GM19395 (cell line): ENCODE data around the gene CYYR1.

Source experiments
- ATAC-seq: cut with Tn5 transposase; IDR thresholded peaks from one replicate; pipeline ENCODE4 v1.9.1; 2021; ENCODE audit warnings: mild to moderate bottlenecking, moderate library complexity; ENCODE audit not compliant: unreplicated experiment

The CYYR1 gene

GRCh38 chr21:26572702-26573381 lies at the start of gene CYYR1:
Gene CYYR1, minus strand, starts transcription at chr21:26573286. Its CDS starts 346 bp downstream, at chr21:26572940.
- ATAC-seq, result no peak

- no peak for ATAC-seq
Observed at GRCh38 chr21:26617176-26617575, 44.1 kb upstream of the CYYR1 start.

- ATAC-seq, result no peak
Observed at GRCh38 chr21:26614251-26614650, 41.2 kb upstream of the CYYR1 start.

- ATAC-seq, result no peak
Observed at GRCh38 chr21:26599261-26599660, 26.2 kb upstream of the CYYR1 start.

- ATAC-seq, result no peak
Observed at GRCh38 chr21:26597981-26598380, 24.9 kb upstream of the CYYR1 start.

- ATAC-seq, result no peak
Observed at GRCh38 chr21:26597031-26597430, 23.9 kb upstream of the CYYR1 start.

GRCh38 chr21:26595971-26596370 lies 22.9 kb upstream of the CYYR1 start:
- no peak for ATAC-seq

- no peak for ATAC-seq
Observed at GRCh38 chr21:26593800-26594199, 20.7 kb upstream of the CYYR1 start.

- ATAC-seq, result no peak
Observed at GRCh38 chr21:26591543-26591942, 18.5 kb upstream of the CYYR1 start.

GRCh38 chr21:26588446-26588845 lies 15.4 kb upstream of the CYYR1 start:
- ATAC-seq, result no peak

GRCh38 chr21:26587736-26588201 lies 14.7 kb upstream of the CYYR1 start:
- no peak for ATAC-seq

GRCh38 chr21:26583769-26584168 lies 10.7 kb upstream of the CYYR1 start:
- ATAC-seq, result no peak

- no peak for ATAC-seq
Observed at GRCh38 chr21:26581818-26582217, 8.7 kb upstream of the CYYR1 start.

- no peak for ATAC-seq
Observed at GRCh38 chr21:26572076-26572701, 897 bp downstream of the CYYR1 start.

- no peak for ATAC-seq
Observed at GRCh38 chr21:26570203-26570602, 2.9 kb downstream of the CYYR1 start.

- ATAC-seq, result no peak
Observed at GRCh38 chr21:26565546-26565945, 7.5 kb downstream of the CYYR1 start.

GRCh38 chr21:26565111-26565510 lies 8.0 kb downstream of the CYYR1 start:
- no peak for ATAC-seq

- no peak for ATAC-seq
Observed at GRCh38 chr21:26563856-26564503, 9.1 kb downstream of the CYYR1 start.

GRCh38 chr21:26560612-26561011 lies 12.5 kb downstream of the CYYR1 start:
- no peak for ATAC-seq

- ATAC-seq, result no peak
Observed at GRCh38 chr21:26559099-26559498, 14.0 kb downstream of the CYYR1 start.

GRCh38 chr21:26557106-26557505 lies 16.0 kb downstream of the CYYR1 start:
- ATAC-seq, result no peak

GRCh38 chr21:26555540-26556146 lies 17.4 kb downstream of the CYYR1 start:
- no peak for ATAC-seq
